Urinary bladder (tissue), 4 donors: ENCODE measurements around the gene UBN2. TPM values are rescaled to one million over a fixed set of nuclear protein-coding genes. Genes with fewer than 3 reads are reported as not detected.
A peak's percentile ranks its signal among the peaks of the same experiment; 100 is the strongest.
"Not testable (repeated sequence)": the region's sequence is repeated elsewhere in the genome, so short reads cannot be mapped to it uniquely, and the experiment has no call there.

Experiments
- DNase-seq: peaks from one replicate; pipeline ENCODE4 v3.0.0-alpha.2; 2015; ENCODE audit errors: extremely low spot score
- H3K27ac ChIP-seq: one replicate; pipeline ENCODE4 v1.5.1; 2013; ENCODE audit warnings: low read depth, mild to moderate bottlenecking, moderate library complexity
- H3K36me3 ChIP-seq: one replicate; pipeline ENCODE4 v1.6.1; 2013; ENCODE audit warnings: mild to moderate bottlenecking, moderate library complexity; ENCODE audit not compliant: insufficient read depth
- H3K4me1 ChIP-seq: one replicate; pipeline ENCODE4 v1.6.1; 2013; ENCODE audit warnings: mild to moderate bottlenecking, moderate library complexity; ENCODE audit not compliant: insufficient read depth
- H3K4me3 ChIP-seq: one replicate; pipeline ENCODE4 v1.5.1; 2013; ENCODE audit warnings: low read depth, low read length
- WGBS: extraction: QIAGEN DNeasy Blood & Tissue Kit; methylation state at CpG from one replicate; pipeline ENCODE4 v1.1.7; 2013; 5-methylcytosine and 5-hydroxymethylcytosine counted together
- polyA plus RNA-seq: library from polyadenylated mRNA; stranded (reverse); fragments of 200-250 nt; gene quantifications from one replicate; pipeline ENCODE4 v1.2.3, GENCODE V29; 2013
- total RNA-seq: library from RNA; depleted of rRNA; stranded (reverse); fragments of >200 nt; gene quantifications from one replicate; pipeline ENCODE4 v1.2.3, GENCODE V29; 2014
- donor health status: healthy with polysubstance abuse.
- donor health status: healthy.

Gene UBN2
- total and polyA plus RNA-seq, 2 donors = 3.1 to 28.1 TPM

GRCh38 chr7:139333443-139333842, 102.4 kb downstream of the UBN2 start:
- not testable (repeated sequence) for H3K36me3 ChIP-seq, H3K27ac ChIP-seq, H3K4me3 ChIP-seq, H3K4me1 ChIP-seq, DNase-seq
- WGBS = 96% methylated on average over 13 of the region's 13 CpGs

- WGBS = 86% methylated on average over 4 of the region's 4 CpGs
- no peak overlapping the region for H3K27ac ChIP-seq
- no peak overlapping the region for H3K4me3 ChIP-seq
- DNase-seq = no peak
- no peaks in the 10 kb centered on the region for H3K36me3 ChIP-seq
- H3K4me1 ChIP-seq = no peaks in the 10 kb centered on the region
Measured at GRCh38 chr7:139334399-139335150, 103.5 kb downstream of the UBN2 start.

- DNase-seq = no peak
- 96% methylated on average over 2 of the region's 2 CpGs for WGBS
- Histone ChIP-seq H3K4me3 (no peak overlapping the region), H3K27ac (no peak overlapping the region), H3K36me3 (no peaks in the 10 kb centered on the region), H3K4me1 (no peaks in the 10 kb centered on the region)
Measured at GRCh38 chr7:139339025-139339424, 108.0 kb downstream of the UBN2 start.

- Histone ChIP-seq H3K27ac (peak overlapping the region; percentile 62), H3K4me1 (no peaks in the 10 kb centered on the region), H3K36me3 (no peaks in the 10 kb centered on the region), H3K4me3 (peak overlapping the region; percentile 40)
- DNase-seq = no peak
- 71% methylated on average over 13 of the region's 13 CpGs for WGBS
Measured at GRCh38 chr7:139339698-139340036, 108.6 kb downstream of the UBN2 start.

- Histone ChIP-seq H3K36me3 (no peaks in the 10 kb centered on the region), H3K4me1 (no peaks in the 10 kb centered on the region), H3K27ac (peak overlapping the region; percentile 99), H3K4me3 (peak overlapping the region; percentile 59)
- WGBS = 2% methylated on average over 66 of the region's 66 CpGs
- peak; percentile 99 for DNase-seq
Measured at GRCh38 chr7:139340037-139340807, 109.2 kb downstream of the UBN2 start.

- Histone ChIP-seq H3K4me3 (peak overlapping the region; percentile 59), H3K4me1 (no peaks in the 10 kb centered on the region), H3K27ac (peak overlapping the region; percentile 99), H3K36me3 (no peaks in the 10 kb centered on the region)
- WGBS = 0% methylated on average over 9 of the region's 9 CpGs
- DNase-seq = no peak
Measured at GRCh38 chr7:139340808-139341057, 109.7 kb downstream of the UBN2 start.

- H3K27ac ChIP-seq = peak within 1 kb of the TSS; percentile 99
- no peaks in the 10 kb centered on the region for H3K4me1 ChIP-seq
- H3K4me3 ChIP-seq = peak within 1 kb of the TSS; percentile 59
- no peaks in the 10 kb centered on the region for H3K36me3 ChIP-seq
- WGBS = under 1% methylated on average over 54 of the region's 54 CpGs
- peak; percentile 92 for DNase-seq
Measured at GRCh38 chr7:139341058-139341775, 110.2 kb downstream of the UBN2 start, which contains the start of gene FMC1. Gene FMC1, plus strand, starts transcription at chr7:139341337. Its CDS starts 48 bp downstream, at chr7:139341385.

- DNase-seq = peak; percentile 23
- no peaks in the 10 kb centered on the region for H3K36me3 ChIP-seq
- H3K4me1 ChIP-seq = no peaks in the 10 kb centered on the region
- 0% methylated on average over 9 of the region's 9 CpGs for WGBS
- H3K27ac ChIP-seq = peak overlapping the region; percentile 99
- peak overlapping the region; percentile 59 for H3K4me3 ChIP-seq
Measured at GRCh38 chr7:139341776-139342226, 110.8 kb downstream of the UBN2 start.

GRCh38 chr7:139345042-139345441, 114.0 kb downstream of the UBN2 start:
- 93% methylated on average over 1 of the region's 1 CpG for WGBS
- H3K4me3 ChIP-seq = no peak overlapping the region
- no peaks in the 10 kb centered on the region for H3K4me1 ChIP-seq
- H3K36me3 ChIP-seq = no peaks in the 10 kb centered on the region
- DNase-seq = no peak
- H3K27ac ChIP-seq = no peak overlapping the region

GRCh38 chr7:139351027-139351426, 120.0 kb downstream of the UBN2 start:
- H3K27ac ChIP-seq = no peak overlapping the region
- no peak overlapping the region for H3K4me3 ChIP-seq
- no peaks in the 10 kb centered on the region for H3K4me1 ChIP-seq
- WGBS = 91% methylated on average over 2 of the region's 2 CpGs
- no peaks in the 10 kb centered on the region for H3K36me3 ChIP-seq
- no peak for DNase-seq

GRCh38 chr7:139354729-139355128, 123.7 kb downstream of the UBN2 start:
- no peak overlapping the region for H3K27ac ChIP-seq
- WGBS = 94% methylated on average over 2 of the region's 2 CpGs
- no peaks in the 10 kb centered on the region for H3K36me3 ChIP-seq
- H3K4me1 ChIP-seq = no peaks in the 10 kb centered on the region
- no peak for DNase-seq
- no peak overlapping the region for H3K4me3 ChIP-seq

- no peaks in the 10 kb centered on the region for H3K4me1 ChIP-seq
- no peak overlapping the region for H3K4me3 ChIP-seq
- H3K27ac ChIP-seq = no peak overlapping the region
- DNase-seq = no peak
- WGBS = 95% methylated on average over 1 of the region's 1 CpG
- no peaks in the 10 kb centered on the region for H3K36me3 ChIP-seq
Measured at GRCh38 chr7:139355320-139355719, 124.3 kb downstream of the UBN2 start.
